GM21526 (cell line): Measurements from ENCODE around the gene ARHGAP24.
"Not testable (repeated sequence)": the region's sequence is repeated elsewhere in the genome, so short reads cannot be mapped to it uniquely, and the experiment has no call there.

Source experiments
- ATAC-seq: cut with Tn5 transposase; IDR thresholded peaks from one replicate; pipeline ENCODE4 v1.9.1; 2021; ENCODE audit warnings: moderate library complexity; ENCODE audit not compliant: unreplicated experiment, low FRiP score

Gene ARHGAP24

DNA sequence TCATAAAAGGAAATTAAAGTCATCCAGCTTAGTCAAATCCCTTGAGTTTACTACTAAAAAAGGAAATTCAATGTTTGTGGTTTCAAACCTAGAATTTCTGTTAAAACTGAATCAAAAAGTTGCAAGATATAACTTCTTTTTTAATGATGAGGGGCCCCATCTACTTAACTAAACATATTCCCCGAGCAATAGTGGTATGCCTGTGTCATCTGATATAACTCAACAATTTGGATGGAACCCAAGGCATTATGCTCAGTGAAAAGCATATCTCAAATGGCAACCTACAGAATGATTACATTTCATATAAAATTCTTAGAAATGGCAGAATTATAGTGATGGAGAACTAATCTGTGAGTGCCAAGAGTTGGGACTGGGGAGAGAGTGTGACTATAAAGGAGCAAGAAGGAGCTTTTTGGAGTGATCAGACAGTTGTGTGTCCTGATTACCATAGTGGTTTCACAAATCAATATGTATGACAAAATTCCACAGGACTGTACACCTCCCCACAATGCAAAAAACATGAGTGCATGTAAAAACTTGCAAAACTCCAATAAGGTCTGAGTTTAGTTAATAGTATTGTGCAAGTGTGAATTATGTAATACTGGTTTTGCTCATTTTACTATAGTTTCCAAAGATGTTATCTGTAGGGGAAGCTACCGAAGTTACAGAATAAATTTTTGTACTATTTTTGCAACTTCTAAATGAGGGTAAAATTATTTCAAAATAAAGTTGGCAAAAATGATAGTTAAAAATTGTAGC is 323.2 kb downstream of the ARHGAP24 start:
- no peak for ATAC-seq

DNA sequence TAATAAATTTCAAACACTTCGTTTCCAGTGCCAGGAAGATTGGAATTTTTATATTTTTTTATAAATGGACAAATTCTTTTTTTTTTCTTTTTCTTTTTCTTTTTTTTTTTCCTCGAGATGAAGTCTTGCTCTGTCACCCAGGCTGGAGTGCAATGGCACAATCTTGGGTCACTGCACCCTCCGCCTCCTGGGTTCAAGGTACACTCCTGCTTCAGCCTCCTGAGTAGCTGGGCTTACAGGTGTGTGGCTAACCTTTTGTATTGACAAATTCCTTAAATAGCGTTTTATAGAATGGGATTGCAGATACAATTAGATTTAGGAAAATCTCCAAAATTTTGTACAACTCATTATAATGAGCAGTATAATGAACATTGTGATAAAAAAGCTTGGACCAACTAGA is 328.9 kb downstream of the ARHGAP24 start:
- ATAC-seq = no peak

DNA sequence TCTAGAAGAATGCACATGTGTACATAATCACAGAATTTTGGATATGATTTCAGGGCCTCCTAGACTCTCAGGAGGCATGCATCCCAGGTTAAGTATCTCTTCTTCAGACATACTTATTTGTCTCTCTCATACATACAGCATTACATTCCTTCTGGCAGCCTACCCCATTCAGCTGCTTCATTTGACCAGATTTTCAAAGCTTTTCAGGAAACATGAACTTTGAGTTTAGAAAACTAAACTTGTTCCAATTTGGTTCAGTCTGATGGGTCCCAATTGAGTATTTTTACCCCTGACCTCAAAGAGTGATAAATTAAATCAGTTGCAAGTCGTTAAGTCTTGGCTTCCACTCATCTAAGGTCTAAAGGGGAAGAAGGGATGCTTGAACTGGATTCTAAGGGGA is 330.9 kb downstream of the ARHGAP24 start:
- ATAC-seq = no peak

DNA sequence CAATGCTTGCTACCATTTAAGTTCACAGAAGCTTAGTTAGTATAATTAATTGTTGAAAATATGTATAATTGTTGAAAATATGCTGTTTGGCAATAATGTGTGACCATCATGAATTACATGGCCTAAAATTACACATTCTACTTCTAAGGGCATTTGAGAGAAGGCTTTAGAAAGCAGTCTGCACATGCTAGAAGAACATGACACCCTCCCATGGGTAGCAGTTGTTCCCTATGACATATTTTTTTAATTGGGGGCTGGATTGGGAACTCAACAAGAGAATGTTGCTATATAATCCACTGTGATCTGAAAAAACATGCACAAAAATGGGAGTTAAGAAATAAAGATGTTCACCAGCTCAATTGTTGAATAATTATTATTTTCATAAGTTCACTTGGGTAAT is 331.4 kb downstream of the ARHGAP24 start:
- ATAC-seq = no peak

DNA sequence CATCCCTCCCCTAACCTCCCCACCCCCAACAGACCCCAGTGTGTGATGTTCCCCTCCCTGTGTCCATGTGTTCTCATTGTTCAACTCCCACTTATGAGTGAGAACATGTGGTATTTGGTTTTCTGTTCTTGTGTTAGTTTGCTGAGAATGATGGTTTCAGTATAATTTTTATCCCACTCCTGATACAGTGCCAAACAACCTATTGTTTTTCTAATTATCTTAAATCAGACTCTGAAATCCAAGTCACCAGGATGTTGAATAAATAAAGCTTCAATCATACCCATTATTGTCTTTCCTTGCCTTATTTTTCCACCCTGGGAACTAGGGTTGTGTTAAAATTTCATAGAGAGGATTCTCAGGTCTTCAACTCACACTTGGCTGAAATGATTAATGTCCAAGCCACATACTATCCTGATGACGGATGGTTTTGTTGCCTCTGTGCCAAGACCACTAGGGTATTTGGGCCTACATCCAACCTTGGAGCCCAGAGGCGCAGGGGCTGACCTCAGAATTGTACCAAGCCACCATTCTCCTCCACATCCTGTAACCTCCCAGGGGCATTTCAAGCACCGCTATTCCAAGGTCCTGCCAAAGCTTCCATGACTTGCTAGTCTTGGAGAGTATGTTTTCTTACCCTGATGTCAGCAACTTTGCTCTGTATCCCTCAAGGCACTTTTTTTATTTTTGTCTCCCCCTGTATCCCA is 332.4 kb downstream of the ARHGAP24 start:
- no peak for ATAC-seq

DNA sequence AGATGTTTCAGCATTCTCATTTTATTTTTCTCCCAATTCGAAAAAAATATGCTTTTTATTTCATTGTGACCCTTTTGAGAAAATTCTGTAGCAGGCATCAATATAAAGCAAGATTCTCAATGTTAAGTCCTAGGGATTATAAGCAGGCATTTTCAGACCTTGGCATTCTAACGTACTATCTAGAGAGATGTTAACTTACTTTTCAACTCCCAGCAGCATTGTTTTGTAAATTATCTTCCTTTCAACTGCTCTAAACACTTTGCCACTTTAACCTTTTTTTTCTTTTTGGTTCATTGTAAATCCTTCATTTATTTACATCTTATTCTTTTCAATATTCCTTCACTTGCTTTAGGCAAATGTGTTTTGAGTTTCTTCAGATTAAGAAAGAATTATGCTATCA is 333.2 kb downstream of the ARHGAP24 start:
- no peak for ATAC-seq

DNA sequence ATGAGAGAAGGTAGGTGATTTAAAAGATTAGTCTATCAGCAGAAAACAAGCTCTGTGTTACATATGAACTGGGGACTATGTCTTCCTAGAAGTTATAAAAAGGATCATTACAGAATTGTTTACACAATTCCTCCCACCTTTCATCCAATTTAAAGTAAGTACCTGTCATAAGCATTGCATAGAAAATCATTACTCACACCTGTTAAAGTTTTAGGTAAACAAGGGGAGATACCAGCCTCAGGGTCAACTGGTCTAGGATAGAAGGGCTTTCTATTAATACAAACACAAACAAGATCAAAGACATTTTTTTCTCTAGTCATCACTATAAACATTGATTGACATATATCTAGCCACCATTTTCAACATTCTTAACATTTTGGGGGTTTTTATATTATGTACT is 333.9 kb downstream of the ARHGAP24 start:
- ATAC-seq = no peak

DNA sequence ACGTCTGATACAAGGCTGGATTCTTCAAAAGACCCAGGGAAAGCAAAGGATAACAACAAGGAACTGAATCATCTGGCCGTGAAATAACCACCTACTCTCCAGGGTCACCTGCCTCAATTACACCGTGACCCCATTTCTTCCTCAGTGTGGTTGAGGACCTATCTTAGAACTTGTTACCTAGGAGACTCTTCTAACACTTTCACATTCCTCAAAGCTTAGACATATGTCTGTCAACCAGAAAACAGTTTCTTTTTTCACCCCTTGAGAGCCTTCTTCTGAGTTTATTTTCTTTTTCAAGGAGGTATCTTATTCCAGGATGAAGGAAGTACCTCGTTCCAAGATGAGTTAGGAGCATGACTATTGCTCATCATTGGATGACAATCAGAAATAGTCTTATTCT is 337.8 kb downstream of the ARHGAP24 start:
- no peak for ATAC-seq

DNA sequence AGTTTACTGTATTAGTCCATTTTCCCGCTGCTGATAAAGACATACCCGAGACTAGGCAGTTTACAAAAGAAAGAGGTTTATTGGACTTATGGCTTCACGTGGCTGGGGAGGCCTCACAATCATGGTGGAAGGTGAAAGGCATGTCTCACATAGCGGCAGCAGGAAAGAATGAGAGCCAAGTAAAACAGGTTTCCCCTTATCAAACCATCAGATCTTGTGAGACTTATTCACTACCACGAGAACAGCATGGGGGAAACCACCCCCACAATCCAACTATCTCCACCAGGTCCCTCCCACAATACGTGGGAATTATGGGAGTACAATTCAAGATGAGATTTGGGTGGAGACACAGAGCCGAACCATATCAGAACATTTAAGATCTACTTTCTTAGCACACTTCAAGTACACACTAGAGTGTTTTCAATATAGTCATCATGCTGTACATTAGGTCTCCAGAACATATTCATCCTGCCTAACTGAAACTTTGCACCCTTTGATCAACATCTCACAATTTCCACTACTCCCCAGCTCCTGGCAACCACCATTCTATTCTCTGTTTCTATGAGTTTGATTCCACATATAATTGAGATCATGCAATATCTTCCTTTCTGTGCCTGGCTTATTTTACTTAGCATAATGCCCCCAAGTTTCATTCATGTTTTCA is 341.0 kb downstream of the ARHGAP24 start:
- no peak for ATAC-seq

DNA sequence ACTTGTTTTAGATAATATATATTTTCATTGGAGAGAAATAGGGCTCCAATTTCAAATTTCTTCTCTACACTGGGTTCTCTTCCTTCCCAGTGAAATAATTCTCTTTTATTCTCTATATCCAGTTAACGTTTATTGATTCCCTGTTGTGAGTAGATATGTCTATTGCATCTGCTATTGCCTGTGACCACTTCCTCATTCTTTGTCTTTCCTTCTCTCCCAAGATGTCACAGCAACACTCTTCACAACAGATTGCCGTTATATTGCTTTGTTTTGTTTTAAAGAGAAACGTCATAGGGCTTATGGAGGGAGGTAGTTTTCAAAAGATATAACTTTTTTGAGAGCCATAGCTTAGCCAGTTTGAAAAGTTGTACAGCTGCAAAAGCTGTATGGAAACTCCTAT is 343.8 kb downstream of the ARHGAP24 start:
- no peak for ATAC-seq

DNA sequence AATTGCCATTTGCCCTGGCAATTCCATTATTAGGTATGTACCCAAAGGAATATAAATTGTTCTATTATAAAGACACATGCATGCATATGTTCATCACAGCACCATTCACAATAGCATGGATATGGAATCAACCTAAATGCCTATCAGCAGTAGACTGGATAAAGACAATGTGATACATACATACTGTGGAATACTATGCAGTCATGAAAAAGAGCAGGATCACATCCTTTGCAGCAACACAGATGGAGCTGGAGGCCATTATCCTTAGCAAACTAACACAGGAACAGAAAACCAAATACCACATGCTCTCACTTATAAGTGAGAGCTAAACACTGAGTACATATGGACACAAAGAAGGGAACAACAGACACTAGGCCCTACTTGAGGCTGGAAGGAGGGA is 345.2 kb downstream of the ARHGAP24 start:
- not testable (repeated sequence) for ATAC-seq

DNA sequence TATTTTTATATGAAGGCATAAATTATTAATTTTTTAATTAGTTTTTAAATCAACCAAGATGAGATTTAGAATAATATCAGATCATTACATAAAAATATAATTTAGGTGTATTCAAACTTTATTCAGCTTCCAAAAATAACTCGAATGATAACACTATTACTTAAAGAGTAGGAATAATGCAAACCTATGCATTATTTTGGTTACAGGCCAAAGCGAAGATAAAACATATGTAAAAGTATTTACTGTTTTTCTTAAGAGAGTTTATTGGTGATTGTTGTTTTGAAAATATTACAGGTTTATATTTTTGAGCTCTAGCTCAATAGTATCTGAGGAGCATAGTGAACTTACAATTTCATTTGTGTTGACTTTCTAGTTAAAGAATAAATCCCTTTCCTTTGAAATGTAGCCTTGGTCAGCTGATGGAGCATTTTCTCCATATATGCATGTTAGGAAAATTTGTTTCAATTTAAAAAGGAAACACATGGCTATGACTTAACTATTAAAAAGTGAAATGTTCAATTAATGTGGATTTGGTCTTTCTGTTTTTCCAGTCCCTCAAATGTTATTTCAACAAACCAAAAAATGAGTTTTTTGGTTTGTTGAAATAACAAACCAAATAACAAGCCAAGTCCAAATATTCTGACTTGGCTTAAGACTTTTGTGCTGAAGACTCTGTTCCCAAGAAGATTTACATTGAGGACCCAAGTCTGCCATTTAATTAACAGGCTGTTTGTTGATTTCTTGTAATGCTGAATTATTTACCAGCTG is 346.9 kb downstream of the ARHGAP24 start:
- no peak for ATAC-seq

DNA sequence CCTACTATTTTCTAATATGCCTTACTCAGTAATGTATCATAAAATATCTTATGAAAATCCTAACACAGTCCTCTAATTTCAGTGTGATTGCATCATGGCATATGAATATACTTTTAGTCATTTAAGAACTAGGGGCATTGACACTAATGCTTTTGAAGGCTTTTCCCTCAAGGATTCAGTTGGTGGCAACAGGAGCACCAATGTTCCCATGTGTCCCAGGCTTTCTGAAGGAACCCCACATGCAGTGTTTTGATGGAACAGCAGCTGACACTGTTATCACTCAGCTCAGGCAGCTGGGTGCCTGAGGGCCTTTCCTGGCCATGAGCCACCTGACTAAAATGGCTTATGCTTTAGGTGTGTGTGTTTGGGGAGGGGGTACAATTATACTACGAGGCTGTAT is 348.3 kb downstream of the ARHGAP24 start:
- no peak for ATAC-seq

DNA sequence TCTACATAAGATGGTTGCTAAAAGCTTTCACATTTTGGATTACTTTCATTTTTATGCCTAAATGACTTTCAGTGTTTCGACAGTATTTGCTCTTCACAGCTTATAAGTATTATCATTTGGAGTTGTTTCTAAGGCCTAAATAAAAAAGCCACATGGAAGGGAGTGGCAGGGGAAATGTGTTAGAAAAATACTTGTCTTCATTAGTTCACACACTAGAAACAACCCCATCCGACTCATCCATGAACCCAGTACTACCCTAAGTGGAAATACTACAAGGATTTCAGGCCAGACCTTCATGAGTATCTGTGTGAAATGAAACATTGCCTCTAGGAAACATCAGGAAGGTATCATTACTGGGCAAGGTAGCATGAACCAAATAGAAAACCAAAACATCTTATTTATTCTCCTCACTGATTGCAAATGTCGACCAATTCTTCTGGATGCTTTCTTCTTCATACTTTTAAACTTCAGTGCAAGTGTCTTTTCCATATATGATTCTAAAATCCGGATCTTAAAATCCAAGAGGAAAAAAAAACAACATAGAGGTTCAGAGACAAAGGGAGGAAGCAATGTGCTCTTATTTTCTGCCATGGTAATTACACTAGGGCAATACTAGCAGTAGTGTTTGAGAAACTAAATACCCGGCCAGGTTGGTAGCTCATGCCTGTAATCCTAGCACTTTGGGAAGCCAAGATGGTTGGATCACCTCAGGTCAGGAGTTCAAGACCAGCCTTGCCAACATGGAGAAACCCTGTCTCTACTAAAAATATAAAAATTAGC is 349.4 kb downstream of the ARHGAP24 start:
- ATAC-seq = no peak

DNA sequence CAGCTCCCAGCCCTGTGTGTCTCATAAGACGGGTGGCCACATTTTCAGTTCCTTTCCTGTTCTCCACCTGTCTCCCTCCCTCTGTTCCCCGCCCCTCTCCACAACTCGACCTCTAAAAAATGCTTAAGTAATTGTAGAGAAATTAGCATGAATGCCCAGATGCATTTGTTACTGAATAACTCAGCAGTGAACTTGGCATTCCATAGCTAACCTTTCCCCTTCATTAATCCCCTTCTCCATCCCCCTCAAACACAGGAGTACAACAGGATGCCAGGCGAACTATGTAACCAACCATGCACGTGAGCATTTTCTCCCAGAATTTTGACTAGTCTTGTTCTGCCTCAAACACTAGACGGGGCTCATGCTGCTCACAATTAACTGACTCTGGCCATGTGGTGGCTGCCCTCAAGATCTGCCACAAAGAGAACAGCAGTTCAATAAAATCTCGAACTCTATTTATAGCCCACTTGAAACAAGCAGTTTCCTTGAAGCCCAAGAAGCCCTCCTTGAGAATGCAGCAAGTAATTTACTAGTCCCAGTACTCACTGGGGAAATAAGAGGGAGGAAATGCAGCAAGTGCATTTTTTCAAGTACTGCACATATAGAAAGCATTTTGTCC is 351.2 kb downstream of the ARHGAP24 start:
- ATAC-seq = no peak

DNA sequence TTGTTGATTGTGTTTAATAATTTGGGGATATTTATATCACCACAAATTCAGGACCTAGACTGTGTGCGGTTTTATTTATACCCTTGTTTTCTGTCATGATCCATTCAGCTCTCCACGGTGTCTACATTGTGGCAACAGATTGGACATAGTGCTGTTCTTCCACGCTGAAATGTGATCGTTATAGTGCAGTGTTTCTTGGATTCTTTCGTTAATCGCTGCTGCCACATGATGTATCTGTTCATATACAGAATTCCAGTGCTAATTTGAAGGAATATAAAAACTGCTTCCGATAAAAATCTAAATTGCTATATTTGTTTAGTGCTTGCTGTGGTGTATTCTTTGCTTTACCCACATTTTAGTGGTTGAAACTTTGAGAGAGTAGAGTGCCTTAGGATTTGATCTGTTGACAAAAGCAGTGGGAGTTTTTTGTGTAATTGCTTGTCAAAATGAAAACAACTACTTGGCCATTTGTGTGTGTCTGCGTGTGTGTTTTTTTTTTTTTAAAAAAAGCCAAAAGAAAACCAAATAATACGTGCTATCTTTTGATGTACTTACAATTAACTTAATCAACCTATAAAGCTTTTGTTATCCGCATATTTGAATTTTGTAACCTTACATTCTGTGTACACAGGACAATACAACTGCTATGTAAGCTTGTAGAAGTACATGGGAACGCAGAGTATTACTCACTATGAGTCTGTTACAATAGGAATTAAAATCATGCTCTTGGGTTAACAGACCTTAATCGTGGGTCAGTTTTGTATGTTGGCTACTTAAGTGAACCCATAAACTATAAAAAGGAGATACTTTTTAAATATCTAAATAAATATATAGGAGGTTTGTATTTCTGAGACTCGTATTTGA is 353.3 kb downstream of the ARHGAP24 start:
- no peak for ATAC-seq

DNA sequence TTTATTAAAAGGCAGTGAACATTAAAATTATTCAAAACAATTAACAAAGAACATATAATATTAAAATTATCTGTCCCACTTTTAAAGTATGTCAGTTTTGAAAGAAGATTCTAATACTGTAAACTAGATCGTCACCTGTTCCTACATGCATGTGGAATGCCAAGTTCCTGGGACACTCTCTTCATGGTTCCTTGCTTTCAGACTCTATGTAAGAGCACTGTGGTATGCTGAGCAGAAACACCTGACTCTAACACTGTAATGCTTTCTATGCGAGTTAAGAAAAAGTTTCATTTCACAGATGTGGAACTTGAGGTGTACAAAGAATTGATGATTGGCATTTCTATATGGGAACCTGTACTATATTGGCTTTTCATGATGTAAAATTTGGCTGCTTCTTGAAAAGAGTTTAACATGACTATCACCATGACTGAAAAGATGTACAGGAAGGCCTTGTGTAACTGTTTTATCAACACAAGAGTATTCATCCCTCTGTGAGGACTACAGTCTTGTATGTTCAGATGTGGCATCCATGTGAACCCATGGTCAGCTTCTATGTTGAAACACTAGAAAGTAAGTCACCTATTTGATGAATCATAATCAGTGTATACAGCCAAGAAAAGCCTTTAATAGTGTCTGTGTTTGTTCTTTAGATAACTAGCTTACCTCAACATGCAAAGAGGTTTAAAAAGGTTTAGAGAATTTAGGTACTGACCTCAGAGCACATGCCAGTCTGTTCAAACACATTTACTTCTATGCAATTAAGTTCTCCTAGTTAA is 354.5 kb downstream of the ARHGAP24 start:
- no peak for ATAC-seq

DNA sequence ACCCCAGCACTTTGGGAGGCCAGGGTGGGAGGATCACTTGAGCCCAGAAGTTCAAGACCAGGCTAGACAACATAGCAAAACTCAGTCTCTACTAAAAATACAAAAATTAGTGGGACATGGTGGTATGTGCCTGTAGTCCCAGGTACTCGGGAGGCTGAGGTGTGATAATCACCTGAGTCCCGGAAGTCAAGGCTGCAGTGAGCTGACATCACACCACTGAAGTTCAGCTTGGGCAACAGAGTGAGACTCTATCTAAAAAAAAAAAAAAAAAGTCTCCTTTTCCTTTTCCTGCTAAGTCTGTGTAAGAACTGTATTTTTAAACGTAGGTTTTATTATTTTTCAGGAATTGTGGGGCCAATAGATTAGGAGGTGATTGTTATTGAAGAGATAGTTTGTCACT is 356.7 kb downstream of the ARHGAP24 start:
- ATAC-seq = no peak
